HG03097 (cell line): Measurements from ENCODE around the gene CSF1.

Experiments
- ATAC-seq: cut with Tn5 transposase; IDR thresholded peaks from one replicate; pipeline ENCODE4 v1.9.1; 2021; ENCODE audit not compliant: unreplicated experiment, low FRiP score

The CSF1 gene

DNA sequence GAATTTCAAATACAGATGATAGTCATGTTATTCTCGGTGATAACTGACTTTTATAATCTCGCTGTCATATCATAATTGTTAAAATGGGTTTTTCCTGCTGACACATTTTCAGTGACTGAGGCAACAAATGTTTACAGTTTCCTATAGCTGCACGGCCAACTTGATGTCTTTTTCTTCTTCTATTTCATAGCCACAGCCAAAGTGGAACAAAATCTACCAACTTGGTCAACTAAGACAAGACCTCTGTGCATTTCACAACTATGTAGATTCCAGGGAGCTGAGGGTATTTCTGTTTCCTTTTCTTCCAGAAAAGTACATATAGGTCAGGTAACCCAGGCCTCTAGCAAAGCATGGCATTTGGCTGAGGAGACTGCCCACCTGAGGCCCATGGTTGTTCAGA, 63.5 kb downstream of the CSF1 start:
- no peak for ATAC-seq

DNA sequence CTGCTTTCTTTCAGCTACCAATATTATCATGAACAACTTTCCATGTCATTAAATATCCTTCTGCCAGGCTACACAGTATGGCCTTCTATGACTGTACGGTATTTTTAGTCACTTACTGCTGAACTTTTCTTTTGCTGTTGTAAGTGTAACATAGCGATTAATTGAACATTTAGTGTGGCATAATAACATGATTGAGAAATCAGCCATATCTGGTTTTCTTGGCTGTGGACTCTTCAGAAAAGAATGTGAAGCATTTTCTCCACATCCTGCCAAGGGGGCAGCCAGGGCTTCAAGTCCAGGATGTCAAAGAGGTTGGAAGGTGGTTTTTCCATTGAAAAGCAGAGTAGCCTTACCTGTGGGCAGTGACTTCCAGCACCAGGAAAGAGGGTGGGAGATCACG, 65.1 kb downstream of the CSF1 start:
- no peak for ATAC-seq

DNA sequence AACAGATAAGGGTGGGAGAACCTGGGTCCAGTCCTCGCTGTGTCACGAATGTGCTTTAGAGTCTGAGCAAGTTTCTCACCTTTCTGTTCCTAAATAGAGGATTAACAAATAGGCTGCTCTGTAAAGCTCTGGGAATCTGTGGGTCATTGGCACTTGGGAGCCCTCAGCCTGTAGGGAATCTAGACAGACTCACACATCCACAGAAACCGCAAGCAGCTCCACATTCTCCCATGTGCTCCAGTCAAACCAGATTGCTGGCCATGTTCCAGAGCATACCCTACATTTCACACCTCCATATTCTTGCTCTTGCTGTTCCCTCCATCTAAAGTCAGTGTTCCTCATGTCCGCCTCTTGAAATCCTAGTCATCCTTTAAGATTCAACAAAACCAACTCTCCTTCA, 66.1 kb downstream of the CSF1 start:
- no peak for ATAC-seq

DNA sequence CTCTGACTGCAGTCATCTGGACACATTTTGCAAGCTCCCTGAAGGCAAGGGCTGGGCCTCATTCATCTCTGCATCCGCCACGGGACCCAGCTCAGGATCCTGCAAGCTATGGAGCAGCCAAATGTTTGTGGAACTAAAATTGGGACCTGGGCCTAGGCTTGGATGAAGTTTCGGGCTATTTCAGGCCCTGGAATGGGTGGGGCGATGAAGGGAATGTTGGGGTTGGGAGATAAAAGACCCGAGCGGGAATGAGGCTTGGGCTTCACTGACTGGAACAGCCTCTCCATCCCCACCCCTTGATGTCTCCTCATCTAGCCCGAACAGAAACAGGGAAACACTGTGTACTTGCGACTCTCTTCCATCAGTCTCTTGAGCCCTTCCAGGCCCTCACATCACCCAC, 66.6 kb downstream of the CSF1 start:
- ATAC-seq = no peak

DNA sequence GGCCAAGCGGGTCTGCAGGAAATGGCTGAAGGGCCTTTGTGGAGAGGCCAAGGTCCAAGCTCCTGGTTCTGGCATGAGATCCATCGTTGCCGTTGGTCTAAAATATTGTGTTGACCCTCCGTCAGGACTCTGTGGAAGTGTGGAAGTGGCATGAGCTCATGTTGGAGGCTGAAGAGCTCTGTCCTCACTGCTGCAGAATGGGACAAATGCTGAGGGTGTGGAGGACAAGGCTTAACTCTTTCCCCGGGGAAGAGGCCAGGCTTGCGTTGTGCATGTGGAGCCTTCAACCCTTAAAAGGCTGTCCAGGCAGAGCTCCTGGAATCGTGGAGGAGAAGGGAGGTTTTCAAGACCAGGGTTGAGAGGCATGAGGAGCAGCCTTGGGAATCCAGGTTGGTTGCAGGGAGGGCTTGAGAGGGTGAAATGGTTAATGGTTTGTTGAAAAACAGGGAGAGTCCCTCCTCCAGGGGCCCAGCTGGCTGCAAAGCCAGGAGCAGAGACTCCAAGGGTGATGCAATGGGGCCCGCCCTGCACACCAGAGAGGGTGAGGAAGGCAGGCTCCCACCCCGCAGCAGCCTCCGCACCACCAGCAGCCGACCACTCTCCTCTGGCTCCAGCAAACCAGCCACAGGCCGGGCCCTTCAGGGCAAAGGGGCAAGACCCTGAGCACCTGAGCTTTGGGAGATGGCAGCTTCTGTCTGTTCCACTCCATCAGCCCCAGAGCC, 67.2 kb downstream of the CSF1 start:
- ATAC-seq = no peak

DNA sequence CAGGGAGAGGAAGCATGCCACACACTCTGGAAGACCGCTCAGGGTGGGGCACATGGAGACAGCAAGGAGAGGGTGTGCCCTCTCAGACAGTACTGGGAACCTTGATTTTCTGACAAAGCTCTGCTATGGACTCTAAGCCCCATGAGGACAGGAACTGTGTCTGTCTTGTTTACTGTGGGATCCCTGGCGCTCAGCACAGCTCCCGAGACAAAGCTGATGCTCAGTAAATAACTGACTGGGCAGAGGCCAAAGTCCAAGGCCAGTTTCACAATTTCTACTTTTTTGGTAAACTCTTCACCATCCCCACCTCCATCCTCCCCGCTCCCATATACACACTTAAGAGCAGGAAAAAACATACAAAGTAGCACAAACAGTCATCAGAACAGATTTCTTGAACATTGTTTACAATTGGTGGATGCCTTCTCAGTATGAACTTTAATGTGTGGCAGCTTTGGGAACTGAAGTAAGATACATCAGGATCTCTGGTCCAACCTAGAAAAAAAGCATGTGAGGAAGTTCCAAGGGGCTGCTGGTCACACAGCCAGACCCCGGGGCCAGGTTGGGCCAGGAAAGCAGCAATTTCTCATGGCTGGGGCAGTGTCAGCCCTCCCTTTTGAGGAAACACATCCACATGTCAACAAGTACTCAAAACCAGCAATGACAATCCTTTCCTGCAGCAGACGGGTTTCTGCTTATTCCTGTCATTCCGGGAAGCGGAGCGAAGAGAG, 68.3 kb downstream of the CSF1 start:
- ATAC-seq = no peak

DNA sequence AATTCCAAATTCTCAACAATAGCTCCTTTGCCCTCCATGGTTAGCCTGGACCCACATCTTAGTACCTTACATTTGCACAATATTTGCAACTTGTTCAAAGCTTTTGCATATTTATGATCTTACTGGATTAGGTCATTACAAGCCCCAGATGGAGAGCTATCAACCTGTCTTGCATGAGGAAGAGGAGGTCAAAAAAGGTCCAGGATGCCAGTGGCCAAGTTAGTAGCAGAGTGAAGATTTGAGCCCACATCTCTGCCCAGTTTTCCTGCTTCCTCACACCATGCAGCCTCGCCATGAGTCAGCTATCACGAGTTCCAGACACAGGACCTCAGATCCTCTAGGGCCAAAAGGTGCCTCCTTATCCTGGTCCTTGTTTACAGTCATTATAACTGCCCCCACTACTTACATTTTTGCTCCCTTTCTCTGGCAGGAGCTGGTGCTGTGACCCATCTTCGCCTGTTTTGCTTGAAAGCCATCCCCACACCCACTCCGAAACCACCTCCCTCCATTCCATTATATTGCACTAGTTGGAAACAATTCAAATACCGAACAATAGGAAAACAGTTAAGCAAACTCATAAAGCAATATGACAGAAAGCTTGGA, 68.9 kb downstream of the CSF1 start:
- ATAC-seq = no peak
